HepG2 (cell line): ENCODE data around the gene ARHGDIG. TPM values are rescaled to one million over a fixed set of nuclear protein-coding genes. Genes with fewer than 3 reads are reported as not detected.

ENCODE experiments used
- ARHGAP35 ChIP-seq: sonication (generic); formaldehyde crosslinking; IDR thresholded peaks from 2 replicates; pipeline ENCODE4 v1.9.0; 2022; ENCODE audit warnings: mild to moderate bottlenecking, inconsistent platforms, moderate library complexity, missing genetic modification reagents, borderline replicate concordance
- GMEB2 ChIP-seq: IDR thresholded peaks from 2 replicates; pipeline ENCODE4 v1.6.1; 2016; ENCODE audit warnings: missing biosample characterization, missing genetic modification reagents, low read depth
- IRF9 ChIP-seq: sonication (generic); formaldehyde crosslinking; IDR thresholded peaks from 2 replicates; pipeline ENCODE4 v1.8.0; 2022; ENCODE audit warnings: missing genetic modification reagents, mild to moderate bottlenecking, borderline replicate concordance
- IRX3 ChIP-seq: sonication (generic); formaldehyde crosslinking; IDR thresholded peaks from 2 replicates; pipeline ENCODE4 v1.8.1; 2023; ENCODE audit warnings: mild to moderate bottlenecking, low read depth, missing genetic modification reagents, borderline replicate concordance
- MBD4 ChIP-seq: IDR thresholded peaks from 2 replicates; pipeline ENCODE4 v1.6.1; 2012; ENCODE audit warnings: low read length, inconsistent platforms, borderline replicate concordance
- MTERF4 ChIP-seq: sonication (generic); formaldehyde crosslinking; IDR thresholded peaks from 2 replicates; pipeline ENCODE4 v1.8.0; 2023; ENCODE audit warnings: mild to moderate bottlenecking, missing genetic modification reagents
- MTF2 ChIP-seq: sonication (generic); formaldehyde crosslinking; IDR thresholded peaks from 2 replicates; pipeline ENCODE4 v1.5.0; 2020; ENCODE audit warnings: missing genetic modification reagents, borderline replicate concordance
- MYPOP ChIP-seq: sonication (generic); formaldehyde crosslinking; IDR thresholded peaks from 2 replicates; pipeline ENCODE4 v1.8.1; 2023; ENCODE audit warnings: mild to moderate bottlenecking, moderate library complexity, missing genetic modification reagents
- NR2F6 ChIP-seq, 2 experiments: IDR thresholded peaks; 2 replicates each; pipeline ENCODE4 v1.6.1; 2016; ENCODE audit warnings: antibody characterized with exemption in 1 of 2, mild to moderate bottlenecking in 1 of 2
- RARA ChIP-seq: IDR thresholded peaks from 2 replicates; pipeline ENCODE4 v1.6.1; 2016; ENCODE audit warnings: missing genetic modification reagents, missing compliant biosample characterization
- SMYD3 ChIP-seq: sonication (generic); formaldehyde crosslinking; IDR thresholded peaks from 2 replicates; pipeline ENCODE4 v1.8.1; 2023; ENCODE audit warnings: mild to moderate bottlenecking, missing genetic modification reagents
- TCF7L2 ChIP-seq: IDR thresholded peaks from 2 replicates; pipeline ENCODE4 v1.6.1; 2011; ENCODE audit warnings: mild to moderate bottlenecking, low read depth, low read length, moderate library complexity
- ZBTB46 ChIP-seq: sonication (generic); formaldehyde crosslinking; IDR thresholded peaks from 2 replicates; pipeline ENCODE4 v1.4.0; 2020; ENCODE audit warnings: mild to moderate bottlenecking, missing genetic modification reagents, borderline replicate concordance
- ZNF235 ChIP-seq: sonication (generic); formaldehyde crosslinking; IDR thresholded peaks from 2 replicates; pipeline ENCODE4 v1.8.1; 2023; ENCODE audit warnings: mild to moderate bottlenecking, missing genetic modification reagents, borderline replicate concordance
- ZNF276 ChIP-seq: sonication (generic); formaldehyde crosslinking; IDR thresholded peaks from 2 replicates; pipeline ENCODE4 v1.4.0; 2020; ENCODE audit warnings: mild to moderate bottlenecking, low read depth, missing genetic modification reagents
- ZNF773 ChIP-seq: sonication (generic); formaldehyde crosslinking; IDR thresholded peaks from 2 replicates; pipeline ENCODE4 v1.4.0; 2020; ENCODE audit warnings: missing genetic modification reagents, borderline replicate concordance
- ZSCAN5A ChIP-seq: sonication (generic); formaldehyde crosslinking; IDR thresholded peaks from 2 replicates; pipeline ENCODE4 v1.8.0; 2022; ENCODE audit warnings: mild to moderate bottlenecking, missing genetic modification reagents, borderline replicate concordance
- polyA plus RNA-seq, 8 experiments: library from polyadenylated mRNA; depleted of rRNA in 3 of 8; stranded (reverse) in 7 of 8; unstranded in 1 of 8; fragments of >200 nt; fragmentation: Illumina TruSeq in 4 of 8; extraction: Trizol in 4 of 8; gene quantifications; 2 replicates each; pipeline versions ENCODE4 v1.2.1 to v1.2.3, GENCODE V29; 2011 to 2016; ENCODE audit warnings: low read depth in 4 of 8, missing spikeins in 1 of 8, mixed read lengths in 1 of 8; ENCODE audit not compliant: insufficient read depth in 1 of 8
- total RNA-seq, 5 experiments: library from RNA; depleted of rRNA; stranded (reverse); fragments of >200 nt; fragmentation: Illumina TruSeq; extraction: Trizol; gene quantifications; 2 replicates each; pipeline ENCODE4 v1.2.3, GENCODE V29; 2016; ENCODE audit warnings: low read depth in 1 of 5

Gene ARHGDIG
- total and polyA plus RNA-seq, 2 of the 13 experiments (the other 11 are each of a cell fraction or from before 2014, with no cell fraction given), result 0.24 to 0.48 TPM

GRCh38 chr16:234468-235305 lies 45.7 kb upstream of the ARHGDIG start, which contains the start of gene FAM234A (continued):
- no peak for TF ChIP-seq ZBTB46 (CRISPR knock-in tag)
- peak; percentile 55; the same call in 1 of the 2 replicates for TF ChIP-seq MYPOP (CRISPR knock-in tag)
- TF ChIP-seq IRF9 (CRISPR knock-in tag), result peak; percentile 89; the same call in 1 of the 2 replicates
- TF ChIP-seq MTERF4 (CRISPR knock-in tag), result no peak
- TF ChIP-seq NR2F6 (IDR thresholded peaks at IDR 0.05), result no peak
- peak; percentile 13 for TF ChIP-seq NR2F6 (CRISPR knock-in tag; IDR thresholded peaks at IDR 0.05)
- no peak for TF ChIP-seq MBD4
- no peak for TF ChIP-seq RARA (CRISPR knock-in tag)
- 0 out of 2 replicates have a peak, but pooled peaks have one; percentile 45 for TF ChIP-seq ZNF235
- no peak for TF ChIP-seq TCF7L2
- no peak for TF ChIP-seq MTF2
- no peak for TF ChIP-seq ZSCAN5A (CRISPR knock-in tag)
- TF ChIP-seq ZNF773, result no peak
- peak; percentile 74; the same call in 1 of the 2 replicates for TF ChIP-seq ARHGAP35 (CRISPR knock-in tag)
- no peak for TF ChIP-seq ZNF276 (CRISPR knock-in tag)
- no peak for TF ChIP-seq GMEB2 (CRISPR knock-in tag)
- TF ChIP-seq SMYD3 (CRISPR knock-in tag), result no peak
- TF ChIP-seq IRX3 (CRISPR knock-in tag), result no peak
